ENCODE data around the gene PCDHAC2.

DNA sequence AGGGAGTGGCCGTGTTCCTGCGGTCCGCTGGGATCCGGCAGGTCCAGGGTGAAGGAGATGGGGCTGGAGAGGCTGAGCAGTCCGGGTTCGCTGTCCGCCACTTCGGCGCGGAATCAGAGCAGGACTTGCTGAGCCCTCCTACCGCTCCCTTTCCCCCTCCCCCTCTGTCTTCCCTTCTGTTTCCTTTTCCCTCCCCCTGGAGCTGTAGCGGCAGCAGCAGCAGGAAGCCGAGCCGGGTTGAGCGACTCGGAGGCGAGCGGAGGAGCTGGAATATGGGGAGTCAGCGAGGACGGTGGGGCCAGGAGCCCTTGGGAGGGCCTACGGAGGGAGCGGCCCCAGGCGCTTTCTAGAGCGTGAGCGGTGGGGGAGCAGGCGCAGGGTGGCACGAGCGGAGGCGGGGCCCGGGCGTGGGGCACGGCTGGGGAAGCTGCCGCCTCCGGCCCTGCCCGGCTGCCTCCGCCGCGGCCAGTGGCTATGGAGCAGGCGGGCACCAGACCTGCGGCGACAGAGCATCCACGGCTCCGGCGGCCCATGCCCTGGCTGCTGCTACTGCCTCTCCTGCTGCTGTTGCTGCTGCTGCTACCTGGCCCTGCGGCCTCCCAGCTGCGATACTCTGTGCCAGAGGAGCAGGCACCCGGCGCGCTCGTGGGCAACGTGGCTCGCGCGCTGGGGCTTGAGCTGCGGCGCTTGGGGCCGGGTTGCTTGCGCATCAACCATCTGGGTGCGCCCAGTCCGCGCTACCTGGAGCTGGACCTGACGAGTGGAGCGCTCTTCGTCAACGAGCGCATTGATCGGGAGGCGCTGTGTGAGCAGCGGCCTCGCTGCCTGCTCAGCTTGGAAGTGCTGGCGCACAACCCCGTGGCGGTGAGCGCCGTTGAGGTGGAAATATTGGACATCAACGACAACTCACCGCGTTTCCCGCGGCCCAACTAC, at the start of gene PCDHAC2:
- TF ChIP-seq, protein P1, sequence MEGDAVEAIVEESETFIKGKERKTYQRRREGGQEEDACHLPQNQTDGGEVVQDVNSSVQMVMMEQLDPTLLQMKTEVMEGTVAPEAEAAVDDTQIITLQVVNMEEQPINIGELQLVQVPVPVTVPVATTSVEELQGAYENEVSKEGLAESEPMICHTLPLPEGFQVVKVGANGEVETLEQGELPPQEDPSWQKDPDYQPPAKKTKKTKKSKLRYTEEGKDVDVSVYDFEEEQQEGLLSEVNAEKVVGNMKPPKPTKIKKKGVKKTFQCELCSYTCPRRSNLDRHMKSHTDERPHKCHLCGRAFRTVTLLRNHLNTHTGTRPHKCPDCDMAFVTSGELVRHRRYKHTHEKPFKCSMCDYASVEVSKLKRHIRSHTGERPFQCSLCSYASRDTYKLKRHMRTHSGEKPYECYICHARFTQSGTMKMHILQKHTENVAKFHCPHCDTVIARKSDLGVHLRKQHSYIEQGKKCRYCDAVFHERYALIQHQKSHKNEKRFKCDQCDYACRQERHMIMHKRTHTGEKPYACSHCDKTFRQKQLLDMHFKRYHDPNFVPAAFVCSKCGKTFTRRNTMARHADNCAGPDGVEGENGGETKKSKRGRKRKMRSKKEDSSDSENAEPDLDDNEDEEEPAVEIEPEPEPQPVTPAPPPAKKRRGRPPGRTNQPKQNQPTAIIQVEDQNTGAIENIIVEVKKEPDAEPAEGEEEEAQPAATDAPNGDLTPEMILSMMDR (IDR thresholded peaks at IDR 0.05), result no peak
- TF ChIP-seq POLR2A (IDR thresholded peaks at IDR 0.05), result peak in 1 of 2 donors; percentile 37

Data from thyroid gland (tissue), 4 donors.